Stimulated activated CD8-positive, alpha-beta memory T cell treated with anti-CD3 and anti-CD28 coated beads, Interleukin-12 subunit alpha, Interleukin-12 subunit beta, amount 100 ng/mL, for 4 hours (primary cell): Measurements from ENCODE around the gene TSPAN18.

Experiments
- DNase-seq: peaks from one replicate; pipeline ENCODE4 v3.0.0-alpha.2; 2020; ENCODE audit warnings: low read depth

Gene TSPAN18

DNA sequence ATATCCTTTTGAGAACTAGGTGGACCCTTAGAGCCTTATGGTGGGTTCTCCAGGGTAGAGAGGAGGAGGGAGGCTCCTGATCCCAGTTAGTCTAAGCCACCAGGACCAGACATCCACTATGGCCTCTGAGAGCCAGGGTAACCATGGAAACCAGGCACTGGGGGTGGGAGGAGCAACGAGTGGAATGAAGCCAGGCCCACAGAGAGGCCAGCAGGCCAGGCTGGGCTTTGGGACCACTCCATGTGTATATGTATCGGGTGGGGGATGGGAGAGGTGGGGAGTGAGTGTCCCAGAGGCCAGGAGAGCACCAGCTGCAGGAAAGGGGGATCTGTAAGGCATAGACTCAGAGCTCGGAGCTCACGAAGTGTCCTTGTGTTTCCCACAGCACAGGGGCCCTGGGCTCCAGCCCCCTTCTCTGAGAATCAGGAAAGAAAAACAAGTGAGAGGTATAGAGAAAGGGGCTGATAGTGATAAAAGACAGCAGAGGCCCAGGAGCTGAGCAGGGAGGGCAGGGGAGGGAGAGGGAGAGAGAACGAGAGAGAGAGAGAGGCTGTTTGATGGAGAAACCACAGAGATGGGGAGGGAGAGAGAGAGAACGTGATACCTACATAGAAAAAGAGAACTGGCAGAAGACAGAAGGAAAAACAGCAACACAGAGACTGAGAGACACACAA lies 15.5 kb upstream of the TSPAN18 start:
- no peak for DNase-seq

DNA sequence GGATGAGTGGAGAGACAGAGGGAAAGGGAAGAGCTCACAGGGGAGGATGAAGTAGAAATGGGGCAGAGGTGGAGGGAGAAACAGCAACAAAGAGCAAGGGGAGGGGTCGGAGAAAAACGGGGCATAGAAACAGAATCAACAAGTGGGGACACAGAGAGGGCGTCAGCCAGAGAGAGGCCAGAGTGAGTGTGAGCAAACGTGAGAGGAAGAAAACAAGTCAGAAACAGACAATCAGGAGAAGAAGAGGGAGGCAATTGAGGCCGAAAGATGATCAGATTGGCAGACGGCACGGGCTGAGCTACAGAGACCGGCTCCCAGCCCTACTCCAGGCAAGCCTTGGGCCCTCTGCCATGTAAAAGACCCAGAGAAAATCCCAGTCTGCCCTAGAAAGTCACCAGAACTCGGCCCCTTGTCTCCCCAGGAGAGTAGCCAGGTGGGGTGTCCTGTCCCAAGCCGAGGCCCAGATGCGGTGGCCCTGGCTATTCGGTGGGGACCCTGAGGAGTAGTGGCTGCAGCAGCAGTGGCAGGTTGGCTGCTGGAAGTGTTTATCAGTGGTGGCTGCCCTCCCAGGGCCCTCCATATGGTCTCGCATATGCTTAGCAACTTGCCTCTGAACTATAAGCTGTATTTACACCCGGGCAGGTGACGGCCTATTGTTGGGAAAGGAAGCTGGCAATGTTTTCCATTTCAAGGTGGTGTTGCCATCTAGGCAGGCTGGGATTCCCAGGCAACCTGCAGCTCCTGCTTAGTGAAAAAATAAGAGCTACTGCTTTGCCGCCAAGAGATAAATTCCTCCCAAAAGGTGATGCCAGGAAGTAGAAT lies 14.8 kb upstream of the TSPAN18 start:
- no peak for DNase-seq

- no peak for DNase-seq
Observed at GRCh38 chr11:44713022-44713421, 13.7 kb upstream of the TSPAN18 start.

- no peak for DNase-seq
Observed at GRCh38 chr11:44716256-44716655, 10.5 kb upstream of the TSPAN18 start.

GRCh38 chr11:44718057-44718456 lies 8.7 kb upstream of the TSPAN18 start:
- DNase-seq, result no peak

DNA sequence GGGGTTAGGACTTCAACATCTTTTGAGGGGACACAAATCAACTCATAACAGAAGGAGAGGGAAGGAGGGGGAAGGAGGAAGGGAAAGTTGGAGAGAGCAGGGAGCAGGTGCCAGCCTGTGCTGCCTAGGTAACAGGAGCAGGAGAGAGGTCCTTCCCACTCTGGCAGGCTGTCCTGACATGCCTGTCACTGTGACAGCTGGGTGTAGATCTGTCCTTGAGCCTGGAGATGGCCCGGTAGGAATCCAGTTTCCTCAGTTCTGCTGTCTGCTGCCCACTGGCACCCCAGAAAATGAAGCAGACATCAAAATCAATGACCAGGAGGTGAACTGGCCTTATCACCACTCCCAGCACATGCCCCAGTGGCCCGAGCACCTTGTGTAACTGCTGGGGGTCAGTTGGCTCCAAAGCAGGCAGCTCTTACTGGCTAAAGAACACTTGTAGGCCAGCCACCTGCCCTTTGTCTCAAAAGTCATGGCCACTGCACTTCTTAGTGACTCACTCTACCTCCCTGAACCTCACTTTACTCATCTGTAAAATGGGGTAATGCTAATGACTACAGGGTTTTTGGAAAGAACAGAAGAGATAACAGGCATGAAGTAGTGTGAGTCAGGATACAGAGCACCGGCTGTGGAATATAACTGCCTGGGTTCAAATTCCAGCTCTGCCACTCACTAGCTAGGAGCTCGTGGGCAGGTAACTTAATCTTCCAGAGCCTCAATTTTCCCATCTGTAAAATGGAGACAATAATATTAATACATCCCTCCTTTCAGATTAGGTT lies 8.0 kb upstream of the TSPAN18 start:
- no peak for DNase-seq

DNA sequence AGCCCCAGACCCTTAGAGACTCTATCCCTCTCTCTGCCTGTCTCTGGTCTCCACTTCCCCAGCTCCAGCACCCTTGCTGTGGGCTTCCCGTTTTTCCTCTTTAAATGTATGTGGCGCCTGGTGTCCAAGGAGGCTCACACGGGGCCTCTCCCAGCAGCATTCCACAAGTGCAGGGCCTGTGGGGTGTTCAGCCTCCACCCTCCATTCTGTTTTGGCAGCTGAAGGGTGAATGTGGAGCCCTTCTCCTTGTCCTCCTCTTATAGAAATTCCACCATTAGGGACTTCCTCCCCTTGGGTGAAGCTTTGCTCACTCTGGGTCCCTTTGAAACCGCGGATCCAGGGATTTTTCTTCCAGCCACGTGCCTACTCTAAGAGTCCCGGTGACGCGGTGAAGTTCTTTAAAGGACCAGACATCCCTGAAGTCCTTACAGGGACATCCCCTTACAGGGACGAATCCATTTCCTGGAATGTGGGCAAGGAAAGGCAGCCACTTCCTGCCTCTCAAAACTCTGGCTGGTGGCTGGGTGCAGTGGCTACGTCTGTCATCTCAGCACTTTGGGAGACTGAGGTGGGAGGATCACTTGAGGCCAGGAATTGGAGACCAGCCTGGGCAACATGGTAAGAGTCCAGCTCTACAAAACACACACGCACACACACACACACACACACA lies 1.6 kb upstream of the TSPAN18 start:
- no peak for DNase-seq

DNA sequence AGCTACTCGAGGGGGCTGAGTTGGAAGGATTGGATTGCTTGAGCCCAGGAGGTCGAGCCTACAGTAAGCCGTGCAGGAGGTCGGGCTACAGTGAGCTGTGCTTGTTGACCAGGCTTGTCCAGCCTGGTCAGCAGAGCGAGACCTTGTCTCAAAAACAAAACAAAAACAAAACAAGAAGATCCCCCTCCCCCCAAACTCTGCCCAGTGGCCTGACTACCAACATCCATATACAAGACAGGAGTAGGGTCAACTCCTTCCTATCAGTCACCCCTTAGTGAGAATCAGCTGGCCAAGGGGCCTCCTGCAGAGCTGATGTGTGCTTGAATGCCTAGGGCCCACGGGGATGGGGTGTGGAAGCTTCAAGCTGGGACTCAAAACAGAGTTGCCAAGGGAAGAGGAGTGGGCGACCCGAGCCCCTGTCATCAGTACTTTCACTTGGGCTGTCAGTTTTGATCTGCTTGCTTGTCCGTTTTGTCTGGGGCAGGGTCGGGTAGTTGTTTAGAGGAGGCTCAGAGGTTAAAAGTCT lies 942 bp upstream of the TSPAN18 start:
- DNase-seq, result no peak

- DNase-seq, result no peak
Observed at GRCh38 chr11:44727114-44727372, 281 bp downstream of the TSPAN18 start.

- peak; percentile 58 for DNase-seq
Observed at GRCh38 chr11:44727373-44728287, 868 bp downstream of the TSPAN18 start.

- no peak for DNase-seq
Observed at GRCh38 chr11:44728491-44728910, 1.7 kb downstream of the TSPAN18 start.

- no peak for DNase-seq
Observed at GRCh38 chr11:44729063-44729462, 2.3 kb downstream of the TSPAN18 start.

GRCh38 chr11:44729713-44730112 lies 3.0 kb downstream of the TSPAN18 start:
- no peak for DNase-seq

DNA sequence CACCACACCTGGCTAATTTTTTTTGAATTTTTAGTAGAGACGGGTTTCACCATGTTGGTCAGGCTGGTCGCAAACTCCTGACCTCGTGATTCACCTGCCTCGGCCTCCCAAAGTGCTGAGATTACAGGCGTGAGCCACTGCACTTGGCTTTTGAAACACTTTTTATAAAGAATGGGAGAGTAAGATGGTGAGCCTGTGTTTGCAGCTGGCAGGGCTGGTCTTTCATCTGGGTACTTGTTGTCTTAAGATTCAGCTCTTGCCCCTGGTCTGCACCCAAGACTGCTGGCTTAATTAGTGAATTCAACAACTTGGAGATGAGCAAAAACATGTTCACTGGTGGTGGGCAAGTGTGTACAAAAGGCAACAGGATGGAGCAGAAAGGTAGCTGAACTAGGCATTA lies 4.0 kb downstream of the TSPAN18 start:
- no peak for DNase-seq

DNA sequence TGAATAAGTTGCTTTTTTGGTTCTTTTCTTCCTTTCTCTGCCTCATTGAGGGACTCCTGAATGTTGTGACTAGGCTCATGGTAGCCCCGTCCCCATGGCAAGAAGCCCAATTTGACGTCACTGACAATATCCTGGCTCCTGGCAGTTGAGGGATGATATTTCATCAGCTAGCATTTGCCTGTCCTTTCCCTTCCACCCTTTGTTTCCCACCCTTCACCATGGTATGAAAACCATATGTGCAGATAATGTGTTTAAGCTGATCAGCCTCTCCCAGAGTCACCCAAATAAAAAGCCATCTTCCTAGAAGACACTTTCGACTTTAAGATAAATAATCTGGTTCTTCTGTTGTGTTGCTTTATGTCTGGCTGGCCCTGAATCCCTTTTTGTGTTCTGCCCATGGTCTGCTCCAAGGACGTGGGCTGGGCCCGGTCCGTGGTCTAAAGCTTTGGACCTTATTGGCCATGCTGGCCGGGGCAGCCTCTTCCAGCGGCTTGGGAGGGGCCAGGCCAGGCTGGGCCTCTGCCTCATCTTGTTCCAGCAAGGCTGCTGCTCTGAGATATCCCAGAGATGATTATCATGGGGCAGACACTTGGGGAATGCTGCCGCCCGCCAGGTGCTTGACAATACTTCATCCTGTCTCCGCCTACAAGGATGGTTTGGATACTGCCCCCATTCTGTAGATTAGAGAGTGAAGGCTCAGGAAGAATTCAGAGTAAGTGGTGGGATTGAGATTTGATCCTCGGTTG lies 5.1 kb downstream of the TSPAN18 start:
- DNase-seq, result no peak

DNA sequence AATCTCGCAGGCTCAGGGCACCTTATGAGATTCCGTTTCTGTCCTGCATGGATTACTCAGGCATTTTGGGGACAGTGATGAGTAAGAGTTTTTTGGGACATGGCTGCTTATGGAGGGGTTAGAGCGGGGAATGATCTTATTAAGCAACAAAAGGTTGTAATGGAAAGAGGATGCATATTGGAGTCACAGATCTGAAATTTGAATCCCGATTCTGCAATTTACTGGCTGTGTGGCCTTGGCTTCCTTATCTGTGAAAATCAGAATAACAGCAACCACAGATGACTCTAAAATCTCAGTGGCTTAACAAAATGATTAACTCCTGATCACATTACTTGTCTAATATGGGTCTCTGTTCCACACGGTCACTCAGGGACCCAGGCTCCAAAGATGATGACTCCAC lies 5.8 kb downstream of the TSPAN18 start:
- DNase-seq, result no peak

GRCh38 chr11:44733877-44734276 lies 7.1 kb downstream of the TSPAN18 start:
- no peak for DNase-seq

DNA sequence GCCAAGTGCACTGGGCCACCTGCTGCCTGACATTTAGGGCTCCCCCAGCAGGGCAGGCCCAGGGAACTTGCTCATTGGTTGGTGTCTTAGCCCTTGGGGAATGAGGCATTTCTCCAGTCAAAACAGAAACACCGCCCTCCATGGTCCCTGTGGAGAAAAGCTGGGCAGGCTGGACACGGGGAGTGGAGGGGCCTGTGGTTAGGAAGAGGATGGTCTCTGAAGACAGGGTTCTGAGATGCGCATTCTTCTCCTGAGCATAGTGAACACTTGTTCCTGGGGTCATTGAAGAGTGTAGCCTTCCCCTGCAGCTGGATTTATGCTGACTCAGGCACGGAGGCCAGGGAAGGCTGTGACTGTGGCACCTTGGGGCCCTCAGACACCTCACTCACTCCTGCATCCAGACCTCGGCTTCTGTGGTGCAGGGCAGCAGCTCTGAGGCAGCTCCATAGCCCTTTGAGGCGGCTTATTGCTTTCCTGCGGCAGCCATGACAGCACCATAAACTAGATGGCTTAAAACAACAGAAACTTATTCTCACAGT lies 8.2 kb downstream of the TSPAN18 start:
- no peak for DNase-seq

GRCh38 chr11:44736791-44737190 lies 10.0 kb downstream of the TSPAN18 start:
- no peak for DNase-seq
